Subcutaneous abdominal adipose tissue (tissue), 5 donors: Measurements from ENCODE around the gene SYNE2.

ENCODE experiments used
- H3K27ac ChIP-seq: one replicate; pipeline ENCODE4 v1.7.0; 2013; ENCODE audit warnings: low read depth, mild to moderate bottlenecking, inconsistent platforms, low read length, moderate library complexity
- H3K27me3 ChIP-seq, 5 donors: one replicate each; pipeline ENCODE4 v1.7.0; 2013; ENCODE audit warnings: low read length in 5 of 5, inconsistent platforms in 1 of 5; ENCODE audit not compliant: control insufficient read depth in 5 of 5, insufficient read depth in 4 of 5
- H3K36me3 ChIP-seq, 5 donors: one replicate each; pipeline ENCODE4 v1.7.0; 2013; ENCODE audit warnings: low read length in 5 of 5; ENCODE audit not compliant: control insufficient read depth in 5 of 5, insufficient read depth in 5 of 5
- H3K4me1 ChIP-seq, 5 donors: one replicate each; pipeline ENCODE4 v1.7.0; 2013; ENCODE audit warnings: low read length in 5 of 5, mild to moderate bottlenecking in 3 of 5, moderate library complexity in 1 of 5; ENCODE audit not compliant: control insufficient read depth in 5 of 5, insufficient read depth in 5 of 5
- H3K4me3 ChIP-seq, 5 donors: one replicate each; pipeline ENCODE4 v1.7.0; 2013; ENCODE audit warnings: low read length in 5 of 5, low read depth in 1 of 5
- H3K9ac ChIP-seq, 5 donors: one replicate each; pipeline ENCODE4 v1.7.0; 2013; ENCODE audit warnings: low read length in 5 of 5, mild to moderate bottlenecking in 4 of 5, moderate library complexity in 3 of 5
- H3K9me3 ChIP-seq, 5 donors: one replicate each; pipeline ENCODE4 v1.7.0; 2013; ENCODE audit warnings: low read length in 5 of 5; ENCODE audit not compliant: control insufficient read depth in 5 of 5
- donor health status: healthy.
- donor health status: healthy.
- donor health status: healthy.
- donor health status: healthy.
- donor health status: healthy.

The SYNE2 gene

DNA sequence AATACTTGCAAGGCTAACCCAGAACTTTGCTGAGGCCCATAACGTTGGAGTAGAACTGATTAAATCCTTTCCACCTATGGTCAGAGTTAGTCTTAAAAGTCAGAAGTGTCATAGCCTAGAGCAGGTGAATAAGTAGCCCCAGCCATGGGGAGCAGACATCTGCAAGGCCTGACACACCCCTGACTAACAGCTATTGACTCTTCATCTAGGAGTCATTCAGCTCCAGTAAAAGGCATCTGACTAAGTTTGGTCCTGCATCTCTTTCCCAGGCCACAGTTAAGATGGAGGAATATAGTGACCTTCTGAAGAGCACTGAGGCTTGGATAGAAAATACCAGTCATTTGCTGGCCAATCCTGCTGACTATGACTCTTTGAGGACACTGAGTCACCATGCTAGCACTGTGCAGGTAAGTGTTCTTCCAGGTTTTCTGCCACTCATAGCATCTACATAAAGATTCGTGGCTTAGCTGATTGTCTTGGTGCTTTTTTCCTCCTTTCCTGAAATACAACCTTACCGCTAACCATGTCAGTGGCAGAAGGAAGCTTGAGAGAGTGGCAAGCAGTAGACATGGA lies 228.5 kb downstream of the SYNE2 start:
- Histone ChIP-seq H3K9ac (no peak overlapping the region), H3K27me3 (no peaks in the 10 kb centered on the region), H3K9me3 (no peaks in the 10 kb centered on the region), H3K27ac (no peak overlapping the region), H3K4me3 (no peak overlapping the region), H3K4me1 (peaks cover 0 to 11% (median 0%) of the 10 kb centered on the region in 5 donors), H3K36me3 (peaks cover 6 to 41% (median 21%) of the 10 kb centered on the region in 5 donors)

DNA sequence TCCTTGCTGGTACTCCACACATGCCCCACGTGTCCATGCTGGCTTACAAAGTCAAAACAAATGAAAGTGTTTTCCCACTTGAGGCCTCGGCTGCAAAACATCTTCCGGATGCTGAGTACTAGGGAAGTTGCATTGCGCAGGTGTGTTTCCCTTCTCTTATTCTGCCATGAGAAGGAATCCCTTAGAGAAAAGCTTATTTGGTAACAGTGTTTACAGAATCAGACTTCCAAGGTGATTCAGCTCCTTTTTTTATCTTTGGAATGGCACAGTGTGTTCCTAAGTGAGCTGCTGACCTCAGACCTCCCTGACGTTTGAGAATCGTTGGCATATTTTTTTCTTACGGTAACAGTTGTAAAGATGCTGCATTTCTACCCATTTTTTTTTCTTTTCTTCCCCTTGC lies 230.0 kb downstream of the SYNE2 start:
- no peak overlapping the region for H3K27ac ChIP-seq
- H3K9ac ChIP-seq: no peak overlapping the region
- peaks cover 6 to 44% (median 24%) of the 10 kb centered on the region in 5 donors for H3K36me3 ChIP-seq

DNA sequence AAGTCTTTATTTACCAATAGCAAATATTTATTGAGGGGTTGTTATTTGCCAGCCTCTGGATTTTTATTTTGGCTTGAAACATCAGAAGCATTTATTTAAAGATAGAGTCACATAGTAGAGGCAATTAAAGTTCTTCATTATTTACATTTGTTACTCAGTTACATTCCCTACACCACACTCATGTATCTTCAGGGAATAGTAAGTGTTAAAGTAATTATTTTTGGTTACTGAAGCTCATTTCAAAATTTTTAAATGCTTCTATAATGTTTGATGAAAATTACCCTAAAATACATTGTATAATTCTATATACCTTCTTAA lies 235.8 kb downstream of the SYNE2 start:
- Histone ChIP-seq H3K4me1 (no peaks in the 10 kb centered on the region), H3K27me3 (no peaks in the 10 kb centered on the region), H3K36me3 (peaks cover 5 to 32% (median 27%) of the 10 kb centered on the region in 5 donors), H3K9ac (no peak overlapping the region), H3K27ac (no peak overlapping the region), H3K4me3 (no peak overlapping the region), H3K9me3 (no peaks in the 10 kb centered on the region)

More for the DNA sequence above, 230.0 kb downstream of the SYNE2 start:
- Histone ChIP-seq H3K4me1 (peaks cover 0 to 5% (median 0%) of the 10 kb centered on the region in 5 donors), H3K27me3 (no peaks in the 10 kb centered on the region), H3K9me3 (no peaks in the 10 kb centered on the region), H3K4me3 (no peak overlapping the region)

- Histone ChIP-seq H3K27me3 (no peaks in the 10 kb centered on the region), H3K36me3 (peaks cover 2 to 32% (median 24%) of the 10 kb centered on the region in 5 donors)
Observed at GRCh38 chr14:64089920-64090319, 237.1 kb downstream of the SYNE2 start.

GRCh38 chr14:64091217-64091616 lies 238.4 kb downstream of the SYNE2 start:
- Histone ChIP-seq H3K9me3 (no peaks in the 10 kb centered on the region), H3K36me3 (peaks cover 2 to 35% (median 24%) of the 10 kb centered on the region in 5 donors), H3K4me3 (no peak overlapping the region), H3K4me1 (no peaks in the 10 kb centered on the region), H3K9ac (no peak overlapping the region), H3K27me3 (no peaks in the 10 kb centered on the region), H3K27ac (no peak overlapping the region)

More at GRCh38 chr14:64089920-64090319, 237.1 kb downstream of the SYNE2 start:
- no peaks in the 10 kb centered on the region for H3K4me1 ChIP-seq
- no peak overlapping the region for H3K9ac ChIP-seq
- H3K4me3 ChIP-seq: no peak overlapping the region
- no peaks in the 10 kb centered on the region for H3K9me3 ChIP-seq
- no peak overlapping the region for H3K27ac ChIP-seq

DNA sequence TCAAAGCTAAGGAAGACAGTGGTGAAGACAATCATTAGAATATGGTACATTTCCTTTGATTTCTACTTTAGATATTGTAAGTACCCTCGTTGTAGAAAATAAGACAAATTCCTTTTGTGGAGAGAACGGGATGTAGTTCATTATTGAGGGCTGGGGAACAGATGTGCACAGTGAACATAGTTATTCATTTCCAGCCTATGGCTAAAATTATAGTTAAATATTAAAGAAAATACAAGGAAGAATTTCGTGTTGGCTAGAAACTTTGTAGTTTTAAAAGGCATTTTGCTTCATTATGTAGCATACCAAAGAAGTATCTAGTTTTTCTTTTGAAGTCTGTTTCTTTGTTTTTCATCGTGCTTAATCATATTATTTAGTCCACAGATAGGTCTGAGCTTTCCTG lies 239.5 kb downstream of the SYNE2 start:
- no peaks in the 10 kb centered on the region for H3K4me1 ChIP-seq
- H3K27ac ChIP-seq: no peak overlapping the region
- peaks cover 2 to 43% (median 29%) of the 10 kb centered on the region in 5 donors for H3K36me3 ChIP-seq
- H3K4me3 ChIP-seq: no peak overlapping the region
- no peaks in the 10 kb centered on the region for H3K27me3 ChIP-seq
- no peak overlapping the region for H3K9ac ChIP-seq
- H3K9me3 ChIP-seq: no peaks in the 10 kb centered on the region

GRCh38 chr14:64092940-64093339 lies 240.1 kb downstream of the SYNE2 start:
- no peaks in the 10 kb centered on the region for H3K27me3 ChIP-seq
- no peak overlapping the region for H3K27ac ChIP-seq
- H3K9ac ChIP-seq: no peak overlapping the region
- no peaks in the 10 kb centered on the region for H3K4me1 ChIP-seq
- H3K4me3 ChIP-seq: no peak overlapping the region
- no peaks in the 10 kb centered on the region for H3K9me3 ChIP-seq
- H3K36me3 ChIP-seq: peaks cover 7 to 46% (median 32%) of the 10 kb centered on the region in 5 donors

GRCh38 chr14:64095620-64096019 lies 242.8 kb downstream of the SYNE2 start:
- Histone ChIP-seq H3K4me3 (no peak overlapping the region), H3K27ac (no peak overlapping the region), H3K36me3 (peaks cover 11 to 48% (median 37%) of the 10 kb centered on the region in 5 donors), H3K27me3 (no peaks in the 10 kb centered on the region), H3K4me1 (no peaks in the 10 kb centered on the region), H3K9ac (no peak overlapping the region), H3K9me3 (no peaks in the 10 kb centered on the region)

GRCh38 chr14:64098120-64098519 lies 245.3 kb downstream of the SYNE2 start:
- no peak overlapping the region for H3K4me3 ChIP-seq
- no peak overlapping the region for H3K9ac ChIP-seq
- peaks cover 8 to 43% (median 37%) of the 10 kb centered on the region in 5 donors for H3K36me3 ChIP-seq
- H3K27me3 ChIP-seq: no peaks in the 10 kb centered on the region
- H3K9me3 ChIP-seq: no peaks in the 10 kb centered on the region
- H3K4me1 ChIP-seq: no peaks in the 10 kb centered on the region
- H3K27ac ChIP-seq: no peak overlapping the region

DNA sequence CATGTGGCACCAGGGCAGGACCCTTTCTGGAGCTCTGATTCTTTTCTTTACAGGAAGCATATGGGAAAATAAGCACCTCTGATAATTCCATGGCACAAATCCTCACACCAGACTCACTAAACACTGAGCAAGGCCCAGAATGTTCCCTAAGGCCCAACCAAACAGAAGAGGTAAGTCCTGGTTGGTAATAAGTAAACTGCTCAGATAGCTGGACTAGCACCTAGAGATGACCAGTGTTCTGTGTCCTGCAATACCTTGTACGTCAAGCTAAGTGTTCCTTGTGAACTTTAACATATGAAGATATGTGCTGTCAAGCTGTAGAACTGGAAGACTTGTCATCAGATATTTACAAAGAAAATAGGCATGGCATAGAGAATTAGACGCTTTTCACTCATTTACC lies 254.6 kb downstream of the SYNE2 start:
- no peak overlapping the region for H3K4me3 ChIP-seq
- H3K27ac ChIP-seq: no peak overlapping the region
- H3K36me3 ChIP-seq: peaks cover 4 to 46% (median 24%) of the 10 kb centered on the region in 5 donors

More for the DNA sequence above, 254.6 kb downstream of the SYNE2 start:
- H3K27me3 ChIP-seq: no peaks in the 10 kb centered on the region
- no peak overlapping the region for H3K9ac ChIP-seq
- H3K4me1 ChIP-seq: peaks cover 0 to 13% (median 0%) of the 10 kb centered on the region in 5 donors
- no peaks in the 10 kb centered on the region for H3K9me3 ChIP-seq
